ENCODE results near the gene OLFM4.

Gene OLFM4

GRCh38 chr13:53068585-53069520, 40.2 kb downstream of the OLFM4 start:
- no peak overlapping the region for H3K27ac ChIP-seq (ENCODE audit: low read length)
- H3K9me3 ChIP-seq (ENCODE audit: control insufficient read depth in 1 of 2, low read length in 2 of 2) = no peaks in the 10 kb centered on the region
- H3K36me3 ChIP-seq (ENCODE audit: control insufficient read depth in 1 of 2, insufficient read depth in 2 of 2, low read length in 2 of 2) = no peaks in the 10 kb centered on the region
- no peak overlapping the region for H3K4me3 ChIP-seq (ENCODE audit: low read depth in 1 of 2, low read length in 2 of 2)
- no peaks in the 10 kb centered on the region for H3K4me1 ChIP-seq (ENCODE audit: control insufficient read depth in 1 of 2, insufficient read depth in 2 of 2, low read length in 2 of 2)
- H3K27me3 ChIP-seq (ENCODE audit: low read depth, low read length) = no peaks in the 10 kb centered on the region

GRCh38 chr13:53069800-53070199, 41.2 kb downstream of the OLFM4 start:
- Histone ChIP-seq H3K9me3 (ENCODE audit: control insufficient read depth in 1 of 2, low read length in 2 of 2) (no peaks in the 10 kb centered on the region), H3K36me3 (ENCODE audit: control insufficient read depth in 1 of 2, insufficient read depth in 2 of 2, low read length in 2 of 2) (no peaks in the 10 kb centered on the region), H3K27ac (ENCODE audit: low read length) (no peak overlapping the region)

DNA sequence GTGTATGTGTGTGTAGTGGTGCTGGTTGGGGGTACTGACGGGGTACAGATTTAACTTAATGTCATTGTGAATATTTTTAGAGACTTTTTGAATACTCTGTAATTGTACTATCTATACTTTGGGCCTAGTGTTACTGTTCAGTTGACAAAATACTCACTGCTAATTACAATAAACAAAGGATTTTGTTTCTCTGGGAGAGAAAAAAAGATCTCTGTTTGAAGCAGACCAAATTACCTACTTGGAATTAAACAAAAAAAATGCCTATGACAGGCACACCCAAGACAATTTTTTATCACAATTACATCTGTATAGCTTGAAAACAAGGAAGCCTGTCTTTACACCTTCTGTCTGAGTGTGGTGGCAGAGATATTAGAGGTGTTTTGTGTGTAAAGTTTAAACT, 45.1 kb downstream of the OLFM4 start:
- H3K9me3 ChIP-seq (ENCODE audit: control insufficient read depth in 1 of 2, low read length in 2 of 2) = no peaks in the 10 kb centered on the region
- H3K27me3 ChIP-seq (ENCODE audit: low read depth, low read length) = no peaks in the 10 kb centered on the region
- no peak overlapping the region for H3K27ac ChIP-seq (ENCODE audit: low read length)
- H3K36me3 ChIP-seq (ENCODE audit: control insufficient read depth in 1 of 2, insufficient read depth in 2 of 2, low read length in 2 of 2) = no peaks in the 10 kb centered on the region
- no peaks in the 10 kb centered on the region for H3K4me1 ChIP-seq (ENCODE audit: control insufficient read depth in 1 of 2, insufficient read depth in 2 of 2, low read length in 2 of 2)
- no peak overlapping the region for H3K4me3 ChIP-seq (ENCODE audit: low read depth in 1 of 2, low read length in 2 of 2)

More at GRCh38 chr13:53069800-53070199, 41.2 kb downstream of the OLFM4 start:
- no peaks in the 10 kb centered on the region for H3K27me3 ChIP-seq (ENCODE audit: low read depth, low read length)
- no peak overlapping the region for H3K4me3 ChIP-seq (ENCODE audit: low read depth in 1 of 2, low read length in 2 of 2)
- no peaks in the 10 kb centered on the region for H3K4me1 ChIP-seq (ENCODE audit: control insufficient read depth in 1 of 2, insufficient read depth in 2 of 2, low read length in 2 of 2)

GRCh38 chr13:53074114-53074513, 45.5 kb downstream of the OLFM4 start:
- no peaks in the 10 kb centered on the region for H3K27me3 ChIP-seq (ENCODE audit: low read depth, low read length)
- no peak overlapping the region for H3K4me3 ChIP-seq (ENCODE audit: low read depth in 1 of 2, low read length in 2 of 2)
- no peaks in the 10 kb centered on the region for H3K9me3 ChIP-seq (ENCODE audit: control insufficient read depth in 1 of 2, low read length in 2 of 2)
- no peak overlapping the region for H3K27ac ChIP-seq (ENCODE audit: low read length)
- no peaks in the 10 kb centered on the region for H3K36me3 ChIP-seq (ENCODE audit: control insufficient read depth in 1 of 2, insufficient read depth in 2 of 2, low read length in 2 of 2)
- no peaks in the 10 kb centered on the region for H3K4me1 ChIP-seq (ENCODE audit: control insufficient read depth in 1 of 2, insufficient read depth in 2 of 2, low read length in 2 of 2)

DNA sequence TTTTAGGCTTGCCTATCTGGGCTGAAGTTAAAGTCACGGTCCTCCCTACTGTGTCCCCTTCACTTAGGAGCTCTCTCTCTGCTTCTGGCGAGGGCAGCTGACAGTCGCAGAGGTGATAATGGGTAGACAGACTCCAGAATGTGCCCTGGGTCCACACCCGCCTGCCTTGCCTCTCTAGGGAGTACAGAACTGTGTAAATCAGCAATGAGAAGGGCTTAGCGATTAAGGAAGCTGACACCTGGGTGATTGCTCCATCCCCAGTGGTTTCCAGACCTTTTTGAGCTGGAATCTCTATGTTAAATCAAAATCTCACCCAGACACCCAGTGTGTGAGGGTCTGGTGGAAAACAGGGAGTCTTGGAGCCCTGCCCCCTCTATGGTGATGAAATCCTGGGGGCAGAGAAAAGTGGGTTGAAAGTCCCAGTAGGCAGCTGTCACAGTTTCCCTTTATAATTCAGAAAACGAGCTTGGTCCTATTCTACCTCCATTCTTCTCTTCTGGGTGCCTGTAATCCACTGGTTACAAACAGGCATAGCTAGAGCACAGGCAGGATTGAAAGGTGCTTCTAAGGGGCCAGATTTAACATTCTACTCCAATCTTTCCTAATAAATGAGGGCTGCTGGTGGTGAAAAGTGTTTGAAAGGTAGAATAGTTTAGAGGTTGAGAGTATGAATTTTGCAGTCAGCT, 46.9 kb downstream of the OLFM4 start:
- no peaks in the 10 kb centered on the region for H3K4me1 ChIP-seq (ENCODE audit: control insufficient read depth in 1 of 2, insufficient read depth in 2 of 2, low read length in 2 of 2)
- no peaks in the 10 kb centered on the region for H3K9me3 ChIP-seq (ENCODE audit: control insufficient read depth in 1 of 2, low read length in 2 of 2)
- H3K4me3 ChIP-seq (ENCODE audit: low read depth in 1 of 2, low read length in 2 of 2) = no peak overlapping the region
- no peak overlapping the region for H3K27ac ChIP-seq (ENCODE audit: low read length)
- H3K27me3 ChIP-seq (ENCODE audit: low read depth, low read length) = no peaks in the 10 kb centered on the region
- H3K36me3 ChIP-seq (ENCODE audit: control insufficient read depth in 1 of 2, insufficient read depth in 2 of 2, low read length in 2 of 2) = no peaks in the 10 kb centered on the region

DNA sequence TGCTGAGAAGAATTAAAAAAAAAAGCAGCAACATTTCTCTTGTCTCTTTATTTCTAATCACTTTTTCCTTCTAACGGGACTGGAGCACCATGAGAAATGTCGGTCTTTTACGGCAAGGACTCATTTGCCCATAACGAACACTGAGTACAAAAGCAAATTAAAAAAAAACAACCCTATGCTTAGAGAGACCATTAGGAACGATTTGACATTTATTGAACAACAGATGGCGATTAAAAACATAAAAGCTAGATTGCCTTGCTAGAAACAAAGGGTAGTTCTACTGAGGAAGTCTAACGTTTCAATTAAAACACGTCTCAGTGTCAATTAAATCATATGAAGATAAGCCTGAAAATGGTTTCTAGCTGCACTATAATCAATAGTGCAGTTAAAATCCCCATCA, 51.1 kb downstream of the OLFM4 start:
- no peaks in the 10 kb centered on the region for H3K36me3 ChIP-seq (ENCODE audit: control insufficient read depth in 1 of 2, insufficient read depth in 2 of 2, low read length in 2 of 2)
- no peak overlapping the region for H3K27ac ChIP-seq (ENCODE audit: low read length)
- no peak overlapping the region for H3K4me3 ChIP-seq (ENCODE audit: low read depth in 1 of 2, low read length in 2 of 2)
- no peaks in the 10 kb centered on the region for H3K27me3 ChIP-seq (ENCODE audit: low read depth, low read length)
- peaks cover 0 to 11% of the 10 kb centered on the region in 2 donors for H3K9me3 ChIP-seq (ENCODE audit: control insufficient read depth in 1 of 2, low read length in 2 of 2)
- no peaks in the 10 kb centered on the region for H3K4me1 ChIP-seq (ENCODE audit: control insufficient read depth in 1 of 2, insufficient read depth in 2 of 2, low read length in 2 of 2)

GRCh38 chr13:53088871-53089270, 60.3 kb downstream of the OLFM4 start:
- no peaks in the 10 kb centered on the region for H3K4me1 ChIP-seq (ENCODE audit: control insufficient read depth in 1 of 2, insufficient read depth in 2 of 2, low read length in 2 of 2)
- H3K4me3 ChIP-seq (ENCODE audit: low read depth in 1 of 2, low read length in 2 of 2) = no peak overlapping the region
- H3K9me3 ChIP-seq (ENCODE audit: control insufficient read depth in 1 of 2, low read length in 2 of 2) = peaks cover 0 to 5% of the 10 kb centered on the region in 2 donors
- no peaks in the 10 kb centered on the region for H3K36me3 ChIP-seq (ENCODE audit: control insufficient read depth in 1 of 2, insufficient read depth in 2 of 2, low read length in 2 of 2)
- H3K27ac ChIP-seq (ENCODE audit: low read length) = no peak overlapping the region
- no peaks in the 10 kb centered on the region for H3K27me3 ChIP-seq (ENCODE audit: low read depth, low read length)

- H3K36me3 ChIP-seq (ENCODE audit: control insufficient read depth in 1 of 2, insufficient read depth in 2 of 2, low read length in 2 of 2) = no peaks in the 10 kb centered on the region
- H3K27ac ChIP-seq (ENCODE audit: low read length) = no peak overlapping the region
- no peaks in the 10 kb centered on the region for H3K27me3 ChIP-seq (ENCODE audit: low read depth, low read length)
- no peaks in the 10 kb centered on the region for H3K4me1 ChIP-seq (ENCODE audit: control insufficient read depth in 1 of 2, insufficient read depth in 2 of 2, low read length in 2 of 2)
- H3K4me3 ChIP-seq (ENCODE audit: low read depth in 1 of 2, low read length in 2 of 2) = no peak overlapping the region
- H3K9me3 ChIP-seq (ENCODE audit: control insufficient read depth in 1 of 2, low read length in 2 of 2) = no peaks in the 10 kb centered on the region
These were observed 61.3 kb downstream of the OLFM4 start for GRCh38 chr13:53089951-53090350.

GRCh38 chr13:53090461-53090860, 61.8 kb downstream of the OLFM4 start:
- Histone ChIP-seq H3K4me1 (ENCODE audit: control insufficient read depth in 1 of 2, insufficient read depth in 2 of 2, low read length in 2 of 2) (no peaks in the 10 kb centered on the region), H3K36me3 (ENCODE audit: control insufficient read depth in 1 of 2, insufficient read depth in 2 of 2, low read length in 2 of 2) (no peaks in the 10 kb centered on the region), H3K27me3 (ENCODE audit: low read depth, low read length) (no peaks in the 10 kb centered on the region), H3K9me3 (ENCODE audit: control insufficient read depth in 1 of 2, low read length in 2 of 2) (no peaks in the 10 kb centered on the region), H3K27ac (ENCODE audit: low read length) (no peak overlapping the region), H3K4me3 (ENCODE audit: low read depth in 1 of 2, low read length in 2 of 2) (no peak overlapping the region)

GRCh38 chr13:53092931-53093330, 64.3 kb downstream of the OLFM4 start:
- Histone ChIP-seq H3K4me1 (ENCODE audit: control insufficient read depth in 1 of 2, insufficient read depth in 2 of 2, low read length in 2 of 2) (no peaks in the 10 kb centered on the region), H3K27me3 (ENCODE audit: low read depth, low read length) (no peaks in the 10 kb centered on the region), H3K9me3 (ENCODE audit: control insufficient read depth in 1 of 2, low read length in 2 of 2) (no peaks in the 10 kb centered on the region), H3K36me3 (ENCODE audit: control insufficient read depth in 1 of 2, insufficient read depth in 2 of 2, low read length in 2 of 2) (no peaks in the 10 kb centered on the region), H3K4me3 (ENCODE audit: low read depth in 1 of 2, low read length in 2 of 2) (no peak overlapping the region), H3K27ac (ENCODE audit: low read length) (no peak overlapping the region)

DNA sequence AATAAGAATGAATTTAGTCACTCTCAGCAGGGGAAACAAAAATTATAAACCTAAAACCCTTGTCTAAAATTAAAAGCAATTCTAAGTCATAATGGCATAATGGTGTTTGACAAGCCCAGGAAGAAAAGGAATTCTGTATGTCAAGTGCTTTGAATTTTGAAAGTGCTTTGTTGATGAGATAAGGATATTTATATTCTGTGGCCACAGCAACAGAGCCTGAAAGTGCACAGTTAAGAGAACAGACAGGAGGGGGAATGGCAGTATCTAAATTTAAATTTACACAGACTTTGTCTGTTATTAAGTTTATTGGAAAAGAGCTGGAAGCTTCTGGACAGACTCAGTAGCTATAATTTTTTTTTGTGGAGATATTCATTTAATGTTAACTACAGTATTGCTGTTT, 69.8 kb downstream of the OLFM4 start:
- Histone ChIP-seq H3K4me1 (ENCODE audit: control insufficient read depth in 1 of 2, insufficient read depth in 2 of 2, low read length in 2 of 2) (no peaks in the 10 kb centered on the region), H3K9me3 (ENCODE audit: control insufficient read depth in 1 of 2, low read length in 2 of 2) (no peaks in the 10 kb centered on the region), H3K27me3 (ENCODE audit: low read depth, low read length) (no peaks in the 10 kb centered on the region), H3K4me3 (ENCODE audit: low read depth in 1 of 2, low read length in 2 of 2) (no peak overlapping the region), H3K36me3 (ENCODE audit: control insufficient read depth in 1 of 2, insufficient read depth in 2 of 2, low read length in 2 of 2) (no peaks in the 10 kb centered on the region), H3K27ac (ENCODE audit: low read length) (no peak overlapping the region)

Data from muscle layer of duodenum (tissue), 2 donors.